Measurements from ENCODE around the gene PLSCR4. TPM values are rescaled to one million over a fixed set of nuclear protein-coding genes. Genes with fewer than 3 reads are reported as not detected.
A peak's percentile ranks its signal among the peaks of the same experiment; 100 is the strongest.
"Not testable (repeated sequence)": the region's sequence is repeated elsewhere in the genome, so short reads cannot be mapped to it uniquely, and the experiment has no call there.

PLSCR4 gene
- total RNA-seq, 1 donor from 2014 or later = 14.2 TPM

DNA sequence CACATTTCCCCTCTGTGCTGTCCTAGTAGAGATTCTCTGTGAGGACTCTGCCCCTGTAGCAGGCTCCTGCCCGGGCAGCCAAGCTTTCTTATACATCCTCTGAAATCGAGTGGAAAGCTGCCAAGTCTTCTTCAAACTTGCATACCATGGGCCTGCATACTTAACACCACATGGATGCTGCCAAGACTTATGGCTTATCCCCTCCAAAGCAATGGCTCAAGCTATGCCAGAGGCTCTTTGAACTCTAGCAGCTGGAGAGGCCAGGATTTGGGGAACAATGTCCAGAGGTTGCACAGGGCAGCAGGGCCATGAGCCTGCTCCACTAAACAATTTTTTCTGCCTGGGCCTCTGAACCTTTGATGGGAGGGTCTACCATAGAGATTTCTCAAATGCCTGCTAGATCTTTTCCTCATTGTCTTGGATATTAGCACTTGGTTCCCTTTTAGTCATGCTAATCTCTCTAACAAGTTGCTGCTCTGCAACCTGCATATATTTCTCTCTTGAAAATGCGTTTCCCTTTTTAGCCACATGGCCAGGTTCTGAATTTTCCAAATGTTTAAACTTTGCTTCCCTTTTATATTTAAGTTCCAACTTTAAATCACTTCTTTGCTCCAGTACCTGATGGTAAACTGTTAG is 6.1 kb upstream of the PLSCR4 start:
- intact Hi-C loops (cut with DNase I) = no loop called here
- no peak for DNase-seq (ENCODE audit: low spot score)

- intact Hi-C loops (cut with DNase I); DNase-seq (ENCODE audit: low spot score): not testable (repeated sequence)
Measured at GRCh38 chr3:146252445-146252844, 1.5 kb upstream of the PLSCR4 start.

GRCh38 chr3:146249921-146250320 is 984 bp downstream of the PLSCR4 start:
- no peak for DNase-seq (ENCODE audit: low spot score)
- intact Hi-C loops (cut with DNase I) = no loop called here

- intact Hi-C loops (cut with DNase I) = no loop called here
- DNase-seq (ENCODE audit: low spot score) = no peak
Measured at GRCh38 chr3:146247911-146248310, 3.0 kb downstream of the PLSCR4 start.

DNA sequence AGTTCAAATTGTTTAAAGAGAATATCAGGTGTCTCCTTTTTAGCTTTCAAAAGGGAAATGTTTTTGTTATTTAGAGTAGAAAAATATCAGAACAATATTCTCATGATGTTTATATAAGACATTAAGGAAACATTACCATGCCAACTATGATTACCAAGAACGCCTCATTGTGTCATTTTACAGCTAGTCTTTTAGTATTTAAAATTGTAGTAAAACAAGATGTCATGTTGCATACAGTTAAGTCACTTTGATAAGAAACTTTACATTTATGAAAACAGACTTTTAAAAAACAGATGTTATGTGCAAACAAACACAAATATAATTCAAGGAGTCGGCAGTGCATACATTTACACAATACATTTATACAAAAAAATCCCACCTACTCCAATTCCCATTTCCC is 4.4 kb downstream of the PLSCR4 start:
- intact Hi-C loops (cut with DNase I) = no loop called here
- DNase-seq (ENCODE audit: low spot score) = no peak

DNA sequence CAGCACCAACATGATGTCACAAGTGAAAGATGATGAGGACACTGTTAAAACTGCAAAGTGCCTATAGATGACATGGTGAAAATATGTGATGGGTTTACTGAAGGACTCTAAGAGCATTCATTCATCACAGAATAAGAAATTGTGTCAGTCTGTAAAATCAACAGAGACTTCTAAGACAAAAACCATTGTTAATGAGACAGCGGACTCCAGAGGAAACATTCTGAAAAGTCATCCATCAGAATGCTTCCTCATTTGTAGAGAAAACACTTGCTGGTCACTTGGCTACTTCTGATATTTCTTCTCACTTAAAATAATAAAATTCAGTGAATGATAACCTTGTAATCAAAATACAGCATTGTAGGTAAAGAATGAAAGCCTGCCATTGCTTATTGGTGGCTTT is 7.3 kb downstream of the PLSCR4 start:
- no peak for DNase-seq (ENCODE audit: low spot score)
- intact Hi-C loops (cut with DNase I) = no loop called here

DNA sequence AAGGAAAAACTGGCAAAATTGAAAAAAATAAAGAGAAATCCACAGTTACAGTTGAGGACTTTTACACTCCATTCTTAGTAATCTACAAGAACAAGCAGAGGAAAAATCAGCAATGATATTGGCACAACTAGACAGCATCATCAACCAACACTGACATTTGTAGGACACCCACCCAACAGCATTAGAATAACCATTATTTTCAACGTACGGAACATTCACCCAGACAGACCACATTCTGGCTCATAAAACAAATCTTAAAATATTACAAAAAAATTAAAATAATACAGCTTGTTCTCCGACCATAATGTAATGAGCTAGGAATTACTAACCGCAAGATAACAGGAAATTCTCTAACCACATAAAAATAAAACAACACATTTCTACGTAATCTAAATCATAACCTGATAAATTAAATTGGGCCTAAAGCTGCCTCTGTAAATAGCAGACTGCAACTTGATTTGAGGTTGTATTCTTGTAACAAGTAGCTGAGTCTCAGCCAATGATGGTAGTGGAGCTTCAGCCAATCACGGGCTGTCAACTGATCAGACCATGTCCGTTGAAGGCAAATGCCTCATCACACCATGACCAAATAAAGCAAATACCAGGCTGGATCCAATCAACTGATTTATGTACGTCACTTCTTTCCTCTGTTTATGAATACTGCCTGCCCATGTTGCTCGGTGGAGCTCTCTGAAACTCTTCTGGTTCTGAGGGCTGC is 9.2 kb downstream of the PLSCR4 start:
- peak; percentile 74 for DNase-seq (ENCODE audit: low spot score)
- intact Hi-C loops (cut with DNase I) = no loop called here

DNA sequence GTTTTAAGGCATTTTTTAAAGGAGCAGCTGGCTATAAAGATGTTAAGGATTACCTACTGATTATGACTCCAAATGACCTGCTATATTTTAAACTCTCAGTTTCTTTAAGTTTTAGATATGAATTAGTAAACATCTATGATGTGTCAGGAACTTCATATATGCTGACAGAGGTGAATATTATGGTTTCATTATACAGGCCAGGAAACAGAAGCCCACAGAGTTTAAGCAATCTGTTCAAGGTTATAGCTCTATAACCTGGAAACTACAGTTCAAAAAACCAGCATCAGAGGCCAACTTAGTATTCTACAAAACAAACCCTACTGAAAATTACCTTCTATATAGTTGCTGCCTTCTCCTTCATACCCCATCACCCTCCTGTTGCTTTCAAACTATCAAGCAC is 17.4 kb downstream of the PLSCR4 start:
- DNase-seq (ENCODE audit: low spot score) = no peak
- intact Hi-C loops (cut with DNase I) = no loop called here

GRCh38 chr3:146227486-146227885 is 23.4 kb downstream of the PLSCR4 start:
- intact Hi-C loops (cut with DNase I) = no loop called here
- DNase-seq (ENCODE audit: low spot score) = no peak

GRCh38 chr3:146226881-146227280 is 24.0 kb downstream of the PLSCR4 start:
- intact Hi-C loops (cut with DNase I) = no loop called here

GRCh38 chr3:146225458-146225857 is 25.4 kb downstream of the PLSCR4 start:
- intact Hi-C loops (cut with DNase I); DNase-seq (ENCODE audit: low spot score): not testable (repeated sequence)

More at GRCh38 chr3:146226881-146227280, 24.0 kb downstream of the PLSCR4 start:
- no peak for DNase-seq (ENCODE audit: low spot score)

- no peak for DNase-seq (ENCODE audit: low spot score)
- intact Hi-C loops (cut with DNase I) = loop anchor here (5.0 kb wide), 2 partner anchors 89 to 354 kb away; no protein-coding TSS in a partner anchor
Measured at GRCh38 chr3:146223401-146224373, 27.2 kb downstream of the PLSCR4 start.

DNA sequence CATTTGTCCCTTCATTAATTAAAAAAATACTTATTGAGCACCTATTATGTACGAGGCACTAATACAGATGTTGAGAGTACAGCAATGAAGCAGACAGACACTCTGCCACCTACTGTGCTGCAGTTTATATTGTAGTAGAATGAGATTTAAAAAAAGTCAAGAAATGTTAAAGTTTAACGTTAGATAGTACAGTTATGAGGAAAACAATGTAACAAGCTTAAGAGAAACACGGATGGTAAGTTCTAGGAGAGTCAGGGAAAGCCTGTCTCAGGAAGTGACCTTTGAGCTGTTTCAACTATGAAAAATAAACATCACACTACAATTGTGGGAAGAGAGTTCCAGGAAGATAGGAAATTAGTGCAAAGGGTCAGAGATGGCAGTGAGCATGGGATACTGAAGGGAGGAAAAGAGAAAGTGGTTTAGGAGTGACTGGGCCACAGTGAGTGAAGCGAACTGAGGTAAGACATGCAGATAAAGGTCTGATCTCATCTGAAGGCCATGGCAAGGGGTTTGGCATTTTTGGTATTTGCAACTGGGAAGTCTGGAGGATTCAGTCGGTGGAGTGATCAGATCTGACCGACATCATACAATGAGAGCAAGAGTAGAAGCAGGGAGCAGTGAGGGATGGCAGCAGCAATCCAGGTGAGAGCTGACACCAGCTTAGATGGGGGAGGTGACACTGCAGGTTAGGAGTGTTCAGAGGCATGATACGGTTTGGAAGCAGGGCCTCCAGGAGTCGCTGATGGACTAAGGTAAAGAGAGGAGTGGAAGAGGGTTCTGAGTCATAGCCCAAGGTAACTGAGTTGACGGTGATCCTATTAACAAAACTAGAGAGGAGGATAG is 28.5 kb downstream of the PLSCR4 start:
- intact Hi-C loops (cut with DNase I) = loop anchor here (5.0 kb wide), 2 partner anchors 90 to 355 kb away; no protein-coding TSS in a partner anchor
- DNase-seq (ENCODE audit: low spot score) = no peak

- intact Hi-C loops (cut with DNase I) = loop anchor here (5.0 kb wide), 2 partner anchors 91 to 356 kb away; no protein-coding TSS in a partner anchor
- DNase-seq (ENCODE audit: low spot score) = no peak
Measured at GRCh38 chr3:146221276-146221675, 29.6 kb downstream of the PLSCR4 start.

DNA sequence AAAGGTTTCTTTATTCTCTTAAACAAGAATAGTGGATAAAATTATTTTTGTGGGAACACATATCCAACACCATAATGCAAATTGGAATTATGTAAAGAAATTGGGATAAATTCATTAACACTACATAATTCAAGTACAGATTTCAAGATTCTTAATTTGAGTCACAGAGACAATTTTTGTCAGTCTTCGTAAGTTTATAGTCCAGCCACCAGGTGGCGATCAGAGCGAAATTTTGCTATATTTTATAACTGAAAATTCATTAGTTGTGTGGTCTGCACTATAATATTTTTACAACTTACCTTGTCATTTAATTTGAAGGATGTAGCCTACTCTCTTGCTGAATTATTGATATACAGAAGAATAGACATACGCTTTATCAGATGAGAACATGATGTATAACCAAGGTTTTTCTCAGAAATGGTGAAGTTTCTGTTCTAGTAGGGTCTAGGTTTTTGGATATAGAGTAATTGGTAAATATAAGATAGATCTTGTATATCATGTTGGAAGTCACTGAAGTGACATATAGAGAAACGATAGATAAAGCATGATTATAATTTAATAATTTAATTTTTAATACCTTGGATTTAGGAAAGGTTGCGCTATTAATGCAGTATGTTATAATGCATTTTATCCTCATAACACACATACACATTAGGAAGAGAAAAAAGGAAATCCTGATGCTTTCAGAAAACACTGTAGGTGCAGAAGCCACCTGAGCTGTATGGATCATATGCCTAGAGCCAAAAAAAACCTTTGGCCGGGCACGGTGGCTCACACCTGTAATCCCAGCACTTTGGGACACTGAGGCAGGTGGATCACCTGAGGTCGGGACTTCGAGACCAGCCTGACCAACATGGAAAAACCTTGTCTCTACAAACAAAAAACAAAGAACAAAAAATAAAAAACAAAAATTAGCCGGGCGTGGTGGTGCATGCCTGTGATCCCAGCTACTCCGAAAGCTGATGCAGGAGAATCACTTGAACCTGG is 31.7 kb downstream of the PLSCR4 start:
- DNase-seq (ENCODE audit: low spot score) = no peak

DNA sequence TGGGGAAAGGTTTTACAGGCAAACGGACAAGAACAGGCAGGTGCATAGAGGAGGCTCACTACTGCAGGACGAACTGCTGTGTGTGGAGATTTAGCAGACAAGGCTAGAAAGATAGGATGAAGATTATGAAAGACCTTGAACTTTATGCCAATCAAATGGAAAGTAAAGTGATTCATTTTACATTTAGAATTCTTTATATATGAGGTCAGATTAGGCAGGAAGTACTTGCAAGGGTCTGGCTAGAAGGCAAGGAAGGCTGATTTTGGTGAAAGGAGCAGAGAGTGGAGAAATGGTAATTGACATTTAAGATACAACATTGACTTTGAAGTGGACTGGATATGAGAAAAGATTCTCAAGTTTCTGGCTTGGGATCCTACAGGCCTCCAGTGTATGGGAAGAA is 33.6 kb downstream of the PLSCR4 start:
- intact Hi-C loops (cut with DNase I) = no loop called here
- no peak for DNase-seq (ENCODE audit: low spot score)

More for the DNA sequence above, 31.7 kb downstream of the PLSCR4 start:
- intact Hi-C loops (cut with DNase I) = loop anchor here (2.0 kb wide), 1 partner anchor 108 kb away; no protein-coding TSS in a partner anchor

- intact Hi-C loops (cut with DNase I) = no loop called here
- DNase-seq (ENCODE audit: low spot score) = no peak
Measured at GRCh38 chr3:146214493-146214892, 36.4 kb downstream of the PLSCR4 start.

GRCh38 chr3:146209371-146209770 is 41.5 kb downstream of the PLSCR4 start:
- intact Hi-C loops (cut with DNase I) = no loop called here

More at GRCh38 chr3:146209371-146209770, 41.5 kb downstream of the PLSCR4 start:
- no peak for DNase-seq (ENCODE audit: low spot score)

Measured in cardiac septum (tissue), 1 donor.